Measurements from ENCODE around the gene SYTL5. TPM values are rescaled to one million over a fixed set of nuclear protein-coding genes. Genes with fewer than 3 reads are reported as not detected.

SYTL5 gene
- total and polyA plus RNA-seq, 9 donors, result 0.10 to 2.8 (median 0.18) TPM; not detected in 2

DNA sequence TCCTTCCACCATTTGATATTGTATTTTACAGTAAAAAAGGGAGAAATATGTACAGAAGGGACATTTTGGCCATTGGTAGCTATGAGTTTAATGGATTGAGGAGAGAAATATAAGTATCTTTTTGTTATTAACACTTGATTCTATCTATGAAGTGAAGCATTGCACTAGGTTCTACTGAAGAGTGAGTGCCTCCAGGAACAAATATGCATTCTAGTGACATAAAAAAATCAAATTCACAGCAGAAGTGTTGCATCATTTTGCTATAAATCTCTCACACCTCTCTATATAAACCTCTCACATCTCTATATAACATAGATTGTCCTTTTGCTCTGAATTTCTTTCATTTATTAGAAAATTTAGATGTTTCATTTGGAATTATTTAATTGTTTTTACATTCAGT lies 425 bp downstream of the SYTL5 start:
- H3K4me3 ChIP-seq, result no peak overlapping the region
- intact Hi-C loops (cut with DNase I), result no loop called here
- no peak for DNase-seq

DNA sequence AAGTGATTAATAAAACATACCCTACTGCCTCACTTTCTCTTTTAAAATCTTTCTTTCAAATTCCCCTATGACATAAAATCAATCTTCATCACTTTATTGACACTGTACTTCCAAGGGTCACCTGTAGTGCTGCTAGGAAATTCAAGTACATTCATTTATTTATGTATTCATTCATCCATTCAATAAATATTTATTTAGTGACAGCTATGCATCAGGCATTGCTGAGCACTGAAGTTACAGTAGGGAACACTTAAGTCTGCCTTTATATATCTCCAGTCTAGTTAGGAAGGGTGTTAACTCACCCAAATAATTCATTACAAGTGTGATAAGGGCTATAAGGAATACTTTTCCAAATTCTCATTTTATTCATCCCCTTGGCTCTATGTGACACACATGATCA lies 2.3 kb downstream of the SYTL5 start:
- no peak overlapping the region for H3K27ac ChIP-seq
- DNase-seq, result no peak
- intact Hi-C loops (cut with DNase I), result no loop called here
- H3K36me3 ChIP-seq, result no peaks in the 10 kb centered on the region
- H3K4me3 ChIP-seq, result no peak overlapping the region
- H3K9me3 ChIP-seq, result no peaks in the 10 kb centered on the region
- no peaks in the 10 kb centered on the region for H3K4me1 ChIP-seq (ENCODE audit: insufficient read depth)
- TF ChIP-seq EP300 (IDR thresholded peaks at IDR 0.05) (no peak), POLR2A (IDR thresholded peaks at IDR 0.05) (no peak)
- TF ChIP-seq, protein P1, sequence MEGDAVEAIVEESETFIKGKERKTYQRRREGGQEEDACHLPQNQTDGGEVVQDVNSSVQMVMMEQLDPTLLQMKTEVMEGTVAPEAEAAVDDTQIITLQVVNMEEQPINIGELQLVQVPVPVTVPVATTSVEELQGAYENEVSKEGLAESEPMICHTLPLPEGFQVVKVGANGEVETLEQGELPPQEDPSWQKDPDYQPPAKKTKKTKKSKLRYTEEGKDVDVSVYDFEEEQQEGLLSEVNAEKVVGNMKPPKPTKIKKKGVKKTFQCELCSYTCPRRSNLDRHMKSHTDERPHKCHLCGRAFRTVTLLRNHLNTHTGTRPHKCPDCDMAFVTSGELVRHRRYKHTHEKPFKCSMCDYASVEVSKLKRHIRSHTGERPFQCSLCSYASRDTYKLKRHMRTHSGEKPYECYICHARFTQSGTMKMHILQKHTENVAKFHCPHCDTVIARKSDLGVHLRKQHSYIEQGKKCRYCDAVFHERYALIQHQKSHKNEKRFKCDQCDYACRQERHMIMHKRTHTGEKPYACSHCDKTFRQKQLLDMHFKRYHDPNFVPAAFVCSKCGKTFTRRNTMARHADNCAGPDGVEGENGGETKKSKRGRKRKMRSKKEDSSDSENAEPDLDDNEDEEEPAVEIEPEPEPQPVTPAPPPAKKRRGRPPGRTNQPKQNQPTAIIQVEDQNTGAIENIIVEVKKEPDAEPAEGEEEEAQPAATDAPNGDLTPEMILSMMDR (IDR thresholded peaks at IDR 0.05), result no peak
- H3K27me3 ChIP-seq, result no peaks in the 10 kb centered on the region

More for the DNA sequence above, 425 bp downstream of the SYTL5 start:
- Histone ChIP-seq H3K9me3 (no peaks in the 10 kb centered on the region), H3K27me3 (no peaks in the 10 kb centered on the region), H3K36me3 (no peaks in the 10 kb centered on the region), H3K4me1 (ENCODE audit: insufficient read depth) (no peaks in the 10 kb centered on the region), H3K27ac (no peak overlapping the region)
- no peak for TF ChIP-seq POLR2A (IDR thresholded peaks at IDR 0.05)
- no peak for TF ChIP-seq EP300 (IDR thresholded peaks at IDR 0.05)
- TF ChIP-seq, protein P1 (IDR thresholded peaks at IDR 0.05), result no peak

- intact Hi-C loops (cut with DNase I), result no loop called here
- Histone ChIP-seq H3K27me3 (no peaks in the 10 kb centered on the region), H3K9me3 (no peaks in the 10 kb centered on the region), H3K4me1 (ENCODE audit: insufficient read depth) (no peaks in the 10 kb centered on the region), H3K27ac (no peak overlapping the region), H3K36me3 (no peaks in the 10 kb centered on the region), H3K4me3 (no peak overlapping the region)
- DNase-seq, result no peak
- TF ChIP-seq EP300 (IDR thresholded peaks at IDR 0.05) (no peak), POLR2A (IDR thresholded peaks at IDR 0.05) (no peak)
- TF ChIP-seq, protein P1 (IDR thresholded peaks at IDR 0.05), result no peak
Measured at GRCh38 chrX:38009641-38010040, 3.3 kb downstream of the SYTL5 start.

DNA sequence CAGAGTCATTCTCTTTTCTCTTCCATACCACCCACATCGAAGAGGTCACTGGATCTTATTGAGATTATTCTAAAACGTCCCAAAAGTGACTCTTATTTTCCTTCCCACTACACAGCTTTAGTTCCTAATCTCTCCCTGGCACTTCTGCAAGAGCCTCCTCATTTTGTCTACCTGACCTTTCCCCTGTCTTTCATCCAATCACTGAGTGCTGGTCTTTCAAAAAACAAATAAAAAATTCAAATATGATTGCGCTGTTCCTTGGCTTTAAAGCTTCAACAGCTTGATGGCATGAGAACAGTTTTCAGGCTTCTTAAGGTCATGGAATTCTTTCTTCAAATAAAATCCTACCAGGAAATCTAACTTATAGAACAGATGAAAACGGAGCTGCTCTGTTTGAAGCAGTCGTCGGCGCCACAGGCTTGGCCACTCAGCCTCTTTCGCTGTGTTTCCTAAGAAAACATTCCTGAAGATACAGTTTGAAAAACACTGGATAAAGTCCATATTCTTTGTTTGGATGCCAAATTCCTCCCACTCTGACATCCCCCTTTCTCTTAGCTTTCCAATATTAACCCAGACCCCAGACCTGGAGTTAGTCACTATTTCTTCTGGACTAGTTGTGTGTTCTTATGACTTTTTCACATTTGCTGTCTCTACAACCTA lies 12.5 kb downstream of the SYTL5 start:
- Histone ChIP-seq H3K4me3 (no peak overlapping the region), H3K27me3 (no peaks in the 10 kb centered on the region), H3K4me1 (ENCODE audit: insufficient read depth) (no peaks in the 10 kb centered on the region), H3K9me3 (no peaks in the 10 kb centered on the region), H3K36me3 (no peaks in the 10 kb centered on the region), H3K27ac (no peak overlapping the region)
- 29 to 37% (median 35%) methylated on average over 8 of the region's 8 CpGs for WGBS, 3 donors
- no peak for DNase-seq
- intact Hi-C loops (cut with DNase I), result no loop called here
- TF ChIP-seq, protein P1 (IDR thresholded peaks at IDR 0.05), result no peak
- no peak for TF ChIP-seq EP300 (IDR thresholded peaks at IDR 0.05)
- no peak for TF ChIP-seq POLR2A (IDR thresholded peaks at IDR 0.05)

Measured in ovary (tissue), 9 donors.